Bronchial epithelial cell (primary cell): ENCODE measurements around the gene UMOD. TPM values are rescaled to one million over a fixed set of nuclear protein-coding genes. Genes with fewer than 3 reads are reported as not detected.

ENCODE experiments used
- DNase-seq: peaks from one replicate; pipeline ENCODE4 v3.0.0-alpha.2; 2010; ENCODE audit warnings: low read depth
- FAIRE-seq: peaks from 2 replicates; lab custom pipeline; 2011; peaks lifted over from hg19 to GRCh38; lab: Jason Lieb, UNC
- H3K27me3 ChIP-seq: 2 replicates; pipeline ENCODE4 v1.5.1; 2011; ENCODE audit warnings: low read length; ENCODE audit not compliant: control insufficient read depth, insufficient read depth
- H3K36me3 ChIP-seq: 2 replicates; pipeline ENCODE4 v1.5.1; 2011; ENCODE audit warnings: low read length; ENCODE audit not compliant: control insufficient read depth, insufficient read depth
- H3K4me3 ChIP-seq: 2 replicates; pipeline ENCODE4 v1.5.1; 2011; ENCODE audit warnings: mild to moderate bottlenecking, low read depth, low read length, control low read depth
- total RNA-seq: library from RNA; depleted of rRNA; stranded (reverse); fragments of >200 nt; gene quantifications from 2 replicates; pipeline ENCODE4 v1.2.1, GENCODE V29; 2014
- TF ChIP-seq, protein P1 (sequence below): IDR thresholded peaks from 2 replicates; pipeline ENCODE4 v1.5.1; 2011; ENCODE audit warnings: mild to moderate bottlenecking, moderate library complexity, low read length, control low read depth, inconsistent platforms; ENCODE audit not compliant: insufficient read depth, severe bottlenecking

Gene UMOD
- total RNA-seq, 1 donor from 2014 or later: not detected

DNA sequence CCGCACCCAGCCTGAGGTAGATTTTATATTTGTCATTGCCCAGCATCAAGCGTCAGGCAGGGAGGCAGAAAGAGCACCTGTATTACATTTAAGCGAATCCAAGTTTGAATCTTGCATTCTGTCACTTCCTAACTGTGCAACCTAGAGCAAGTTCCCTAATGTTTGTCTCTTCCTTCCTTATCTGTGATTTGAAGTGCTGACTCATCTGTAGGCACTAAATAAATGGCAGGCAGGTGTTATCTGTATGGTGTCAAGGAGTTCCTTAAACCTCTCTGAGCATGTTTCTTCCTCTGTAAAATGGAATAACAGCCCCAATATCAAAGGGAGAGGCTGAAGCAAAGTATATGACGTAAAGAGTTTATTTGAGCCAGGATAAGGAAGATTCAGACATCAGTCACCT is 49.5 kb downstream of the UMOD start:
- Histone ChIP-seq H3K4me3 (no peak overlapping the region), H3K27me3 (no peaks in the 10 kb centered on the region), H3K36me3 (no peaks in the 10 kb centered on the region)
- DNase-seq: no peak
- no peak for FAIRE-seq
- TF ChIP-seq, protein P1, sequence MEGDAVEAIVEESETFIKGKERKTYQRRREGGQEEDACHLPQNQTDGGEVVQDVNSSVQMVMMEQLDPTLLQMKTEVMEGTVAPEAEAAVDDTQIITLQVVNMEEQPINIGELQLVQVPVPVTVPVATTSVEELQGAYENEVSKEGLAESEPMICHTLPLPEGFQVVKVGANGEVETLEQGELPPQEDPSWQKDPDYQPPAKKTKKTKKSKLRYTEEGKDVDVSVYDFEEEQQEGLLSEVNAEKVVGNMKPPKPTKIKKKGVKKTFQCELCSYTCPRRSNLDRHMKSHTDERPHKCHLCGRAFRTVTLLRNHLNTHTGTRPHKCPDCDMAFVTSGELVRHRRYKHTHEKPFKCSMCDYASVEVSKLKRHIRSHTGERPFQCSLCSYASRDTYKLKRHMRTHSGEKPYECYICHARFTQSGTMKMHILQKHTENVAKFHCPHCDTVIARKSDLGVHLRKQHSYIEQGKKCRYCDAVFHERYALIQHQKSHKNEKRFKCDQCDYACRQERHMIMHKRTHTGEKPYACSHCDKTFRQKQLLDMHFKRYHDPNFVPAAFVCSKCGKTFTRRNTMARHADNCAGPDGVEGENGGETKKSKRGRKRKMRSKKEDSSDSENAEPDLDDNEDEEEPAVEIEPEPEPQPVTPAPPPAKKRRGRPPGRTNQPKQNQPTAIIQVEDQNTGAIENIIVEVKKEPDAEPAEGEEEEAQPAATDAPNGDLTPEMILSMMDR: no peak

DNA sequence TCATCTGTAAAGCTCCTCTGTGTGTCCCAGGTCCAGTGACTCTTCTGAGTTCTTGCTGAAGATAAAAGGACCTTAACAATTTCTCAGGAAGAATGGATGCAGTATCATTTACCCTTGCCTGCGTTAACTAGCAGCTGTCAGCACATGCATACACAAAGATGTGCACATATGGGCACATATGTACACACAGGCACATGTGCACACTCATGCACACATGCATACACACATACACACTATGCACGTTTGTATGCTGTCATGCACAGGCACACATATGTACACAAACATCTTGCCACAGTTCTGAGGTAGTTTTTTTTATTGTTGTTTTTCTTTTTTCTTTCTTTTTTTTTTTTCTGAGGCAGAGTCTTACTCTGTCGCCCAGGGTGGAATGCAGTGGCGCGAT is 50.1 kb downstream of the UMOD start:
- no peak for DNase-seq
- Histone ChIP-seq H3K4me3 (no peak overlapping the region), H3K36me3 (no peaks in the 10 kb centered on the region), H3K27me3 (no peaks in the 10 kb centered on the region)
- no peak for FAIRE-seq
- TF ChIP-seq, protein P1: no peak

DNA sequence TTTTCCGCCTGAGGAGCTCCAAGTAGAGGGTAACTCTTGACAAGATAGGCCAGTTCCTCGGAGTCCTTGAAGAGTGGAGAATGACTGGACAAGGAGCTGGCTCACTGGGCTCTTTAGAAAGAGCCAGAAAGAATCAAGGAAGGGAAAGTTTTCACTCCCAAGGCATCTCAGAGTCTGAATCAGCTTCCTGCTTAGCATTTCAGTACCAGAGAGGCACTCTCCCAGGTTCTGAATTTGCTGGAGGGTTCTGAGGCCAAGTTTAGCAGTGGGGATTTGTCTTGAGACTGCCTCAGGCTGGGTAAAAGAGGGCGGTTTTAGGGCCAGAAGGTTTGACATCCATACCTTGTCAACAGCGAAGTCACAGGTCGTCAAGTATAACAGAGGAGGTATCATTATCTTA is 50.7 kb downstream of the UMOD start:
- no peak for DNase-seq
- no peak for FAIRE-seq
- no peak overlapping the region for H3K4me3 ChIP-seq
- H3K36me3 ChIP-seq: no peaks in the 10 kb centered on the region
- TF ChIP-seq, protein P1: no peak
- H3K27me3 ChIP-seq: no peaks in the 10 kb centered on the region

DNA sequence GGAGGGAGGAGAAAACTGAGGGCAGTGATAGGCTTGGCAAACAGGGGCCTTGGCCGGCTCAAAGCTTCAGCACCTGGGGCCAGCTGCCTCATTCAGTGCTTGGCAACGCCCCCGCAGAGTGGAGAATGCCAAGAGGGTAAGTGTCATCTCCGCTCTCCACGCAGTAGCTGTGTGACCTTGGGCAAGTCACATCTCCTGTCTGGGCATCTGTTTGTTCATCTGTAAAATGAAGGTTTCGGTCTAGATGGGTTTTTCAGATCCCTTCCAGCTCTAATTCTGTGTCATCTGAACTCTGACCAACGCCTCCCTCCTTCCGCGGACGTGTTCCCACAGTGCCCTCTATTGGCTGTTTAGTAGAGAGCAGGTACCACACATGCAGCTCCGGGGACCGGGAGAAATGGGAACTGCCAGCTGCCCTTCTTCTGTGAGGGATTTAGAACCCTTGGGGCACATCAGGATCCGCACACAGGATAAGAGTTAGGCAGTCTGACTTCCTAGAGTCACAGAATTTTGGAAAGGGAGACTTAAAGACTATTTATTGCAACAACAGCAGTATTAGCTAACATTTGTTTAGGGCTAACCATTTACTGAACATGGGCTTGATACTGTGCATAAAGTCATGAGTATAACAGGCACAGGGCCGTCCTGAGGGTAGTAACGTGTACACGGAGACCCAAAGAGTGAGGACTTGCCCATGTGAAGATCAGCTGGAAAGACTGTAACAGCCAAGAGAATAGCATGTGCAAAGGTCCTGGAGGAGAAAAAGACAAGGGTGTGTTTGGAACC is 52.0 kb downstream of the UMOD start:
- TF ChIP-seq, protein P1: peak; percentile 68
- no peaks in the 10 kb centered on the region for H3K36me3 ChIP-seq
- H3K4me3 ChIP-seq: no peak overlapping the region
- FAIRE-seq (no peak), DNase-seq (peak; percentile 38)
- H3K27me3 ChIP-seq: no peaks in the 10 kb centered on the region

DNA sequence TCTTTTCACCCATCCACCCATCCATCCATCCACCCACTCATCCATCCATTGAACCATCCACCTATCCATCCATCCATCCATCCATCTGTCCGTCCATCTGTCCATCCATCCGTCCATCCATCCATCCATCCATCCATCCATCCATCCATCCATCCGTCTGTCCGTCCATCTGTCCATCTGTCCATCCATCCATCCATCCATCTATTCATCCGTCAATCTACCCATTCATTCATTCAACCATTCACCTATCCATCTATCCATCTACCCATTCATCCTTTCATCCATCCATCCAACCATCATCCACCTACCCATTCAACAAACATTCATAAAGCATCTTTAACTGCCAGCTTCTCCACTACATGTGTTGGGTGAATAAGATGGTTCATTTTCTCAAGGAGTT is 54.1 kb downstream of the UMOD start:
- DNase-seq (no peak), FAIRE-seq (no peak)
- TF ChIP-seq, protein P1: no peak
- H3K27me3 ChIP-seq: no peaks in the 10 kb centered on the region
- no peaks in the 10 kb centered on the region for H3K36me3 ChIP-seq
- no peak overlapping the region for H3K4me3 ChIP-seq
